Smooth muscle cell (in vitro differentiated cells): Measurements from ENCODE around the gene IKZF1. TPM values are rescaled to one million over a fixed set of nuclear protein-coding genes. Genes with fewer than 3 reads are reported as not detected.

ENCODE experiments used
- DNase-seq: peaks from one replicate; lab custom pipeline; 2025; ENCODE audit not compliant: unreplicated experiment; lab: John Stamatoyannopoulos, UW
- H2AFZ ChIP-seq: fragments of 200-600 bp; sonication (generic); 2 replicates; pipeline ENCODE4 v1.6.0; 2016; ENCODE audit warnings: antibody characterized with exemption, low read depth, mild to moderate bottlenecking
- H3F3A ChIP-seq: fragments of 200-600 bp; sonication (generic); 2 replicates; pipeline ENCODE4 v1.6.0; 2017; ENCODE audit warnings: antibody characterized with exemption, low read depth
- H3K27ac ChIP-seq: fragments of 200-600 bp; sonication (generic); 2 replicates; pipeline ENCODE4 v1.5.1; 2016; ENCODE audit warnings: low read depth, mild to moderate bottlenecking
- H3K27me3 ChIP-seq: fragments of 200-600 bp; sonication (generic); 2 replicates; pipeline ENCODE4 v1.6.1; 2016; ENCODE audit warnings: low read depth, mild to moderate bottlenecking
- H3K36me3 ChIP-seq: fragments of 200-600 bp; sonication (generic); 2 replicates; pipeline ENCODE4 v1.5.1; 2016; ENCODE audit warnings: low read depth
- H3K4me1 ChIP-seq: fragments of 200-600 bp; sonication (generic); 2 replicates; pipeline ENCODE4 v1.5.1; 2016; ENCODE audit warnings: low read depth
- H3K4me2 ChIP-seq: fragments of 200-600 bp; sonication (generic); 2 replicates; pipeline ENCODE4 v1.6.0; 2016; ENCODE audit warnings: mild to moderate bottlenecking
- H3K4me3 ChIP-seq: fragments of 200-600 bp; sonication (generic); 2 replicates; pipeline ENCODE4 v1.5.1; 2016; ENCODE audit warnings: mild to moderate bottlenecking
- H3K79me2 ChIP-seq: fragments of 200-600 bp; sonication (generic); 2 replicates; pipeline ENCODE4 v1.6.0; 2016; ENCODE audit warnings: low read depth, mild to moderate bottlenecking
- H3K9ac ChIP-seq: fragments of 200-600 bp; sonication (generic); 2 replicates; pipeline ENCODE4 v1.6.0; 2016; ENCODE audit warnings: low read depth
- H3K9me3 ChIP-seq: fragments of 200-600 bp; sonication (generic); replicated peaks from 2 replicates; pipeline ENCODE4 v1.5.1; 2016; ENCODE audit warnings: low read depth
- H4K20me1 ChIP-seq: fragments of 200-600 bp; sonication (generic); 2 replicates; pipeline ENCODE4 v1.6.0; 2016; ENCODE audit warnings: low read depth
- WGBS: methylation state at CpG from one replicate; pipeline ENCODE4 v1.1.7; 2016; ENCODE audit warnings: low lambda C conversion rate; 5-methylcytosine and 5-hydroxymethylcytosine counted together
- polyA plus RNA-seq: library from polyadenylated mRNA; unstranded; fragments of >200 nt; fragmentation: Nextera tagmentation; extraction: Ambion mirVana; gene quantifications from 2 replicates; pipeline ENCODE4 v1.2.1, GENCODE V29; 2016
- total RNA-seq: library from RNA; depleted of rRNA; stranded (reverse); fragments of >200 nt; gene quantifications from 2 replicates; pipeline ENCODE4 v1.2.3, GENCODE V29; 2014
- TF ChIP-seq, protein P1 (sequence below): fragments of 200-600 bp; sonication (generic); IDR thresholded peaks from 2 replicates; pipeline ENCODE4 v1.5.1; 2017; ENCODE audit warnings: borderline replicate concordance, mild to moderate bottlenecking, antibody characterized with exemption; ENCODE audit not compliant: insufficient read depth, poor library complexity, severe bottlenecking

Gene IKZF1
- total and polyA plus RNA-seq, 2 experiments from 2014 or later, result not detected

DNA sequence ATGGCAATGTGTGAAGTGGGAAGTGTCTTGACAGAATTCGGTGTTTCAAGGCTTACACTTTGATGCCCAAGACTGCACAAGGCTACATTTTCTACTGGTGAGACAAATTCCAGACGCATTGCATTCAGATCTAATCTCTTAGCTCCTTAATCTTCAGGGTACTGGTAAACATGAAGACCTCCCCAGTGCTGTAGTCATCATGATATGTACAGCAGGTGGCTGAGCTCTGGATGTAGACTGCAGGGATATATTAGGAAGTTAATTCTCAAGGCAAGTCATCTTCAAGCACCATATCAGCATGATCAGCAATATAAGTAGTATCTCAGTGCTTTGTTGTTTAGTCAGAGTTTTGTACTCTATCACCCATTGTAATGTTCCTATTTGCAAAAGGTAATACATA lies 61.8 kb downstream of the IKZF1 start:
- Histone ChIP-seq H3K27ac (no peak overlapping the region), H3K79me2 (no peaks in the 10 kb centered on the region), H3K4me1 (no peaks in the 10 kb centered on the region), H3K4me3 (no peak overlapping the region), H4K20me1 (no peaks in the 10 kb centered on the region), H3K27me3 (peaks cover 34% of the 10 kb centered on the region), H3F3A (no peaks in the 10 kb centered on the region), H3K36me3 (no peaks in the 10 kb centered on the region), H3K9ac (no peak overlapping the region), H3K9me3 (no peaks in the 10 kb centered on the region), H2AFZ (no peak overlapping the region), H3K4me2 (no peak overlapping the region)
- 35% methylated on average over 2 of the region's 2 CpGs for WGBS
- TF ChIP-seq, protein P1, sequence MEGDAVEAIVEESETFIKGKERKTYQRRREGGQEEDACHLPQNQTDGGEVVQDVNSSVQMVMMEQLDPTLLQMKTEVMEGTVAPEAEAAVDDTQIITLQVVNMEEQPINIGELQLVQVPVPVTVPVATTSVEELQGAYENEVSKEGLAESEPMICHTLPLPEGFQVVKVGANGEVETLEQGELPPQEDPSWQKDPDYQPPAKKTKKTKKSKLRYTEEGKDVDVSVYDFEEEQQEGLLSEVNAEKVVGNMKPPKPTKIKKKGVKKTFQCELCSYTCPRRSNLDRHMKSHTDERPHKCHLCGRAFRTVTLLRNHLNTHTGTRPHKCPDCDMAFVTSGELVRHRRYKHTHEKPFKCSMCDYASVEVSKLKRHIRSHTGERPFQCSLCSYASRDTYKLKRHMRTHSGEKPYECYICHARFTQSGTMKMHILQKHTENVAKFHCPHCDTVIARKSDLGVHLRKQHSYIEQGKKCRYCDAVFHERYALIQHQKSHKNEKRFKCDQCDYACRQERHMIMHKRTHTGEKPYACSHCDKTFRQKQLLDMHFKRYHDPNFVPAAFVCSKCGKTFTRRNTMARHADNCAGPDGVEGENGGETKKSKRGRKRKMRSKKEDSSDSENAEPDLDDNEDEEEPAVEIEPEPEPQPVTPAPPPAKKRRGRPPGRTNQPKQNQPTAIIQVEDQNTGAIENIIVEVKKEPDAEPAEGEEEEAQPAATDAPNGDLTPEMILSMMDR, result no peak
- DNase-seq, result no peak

DNA sequence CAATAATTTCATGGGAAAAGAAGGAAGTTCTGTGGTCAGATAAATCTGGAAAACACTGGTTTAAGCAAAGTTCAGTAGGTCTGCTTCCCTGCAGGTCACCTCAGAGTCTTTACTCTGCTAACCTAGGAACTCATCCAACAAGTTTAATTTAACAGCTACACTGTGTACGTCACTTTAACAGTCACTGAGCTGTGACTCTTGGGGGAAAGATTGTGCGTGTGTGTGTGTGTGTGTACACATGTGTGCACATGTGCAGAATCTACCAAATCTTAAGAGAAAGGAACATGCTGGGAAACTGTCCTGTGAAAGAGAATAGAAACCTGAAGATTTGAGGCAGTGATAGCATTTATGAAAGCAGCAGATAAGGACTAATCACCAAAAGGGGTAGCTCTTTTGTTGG lies 62.6 kb downstream of the IKZF1 start:
- Histone ChIP-seq H3K27me3 (peaks cover 41% of the 10 kb centered on the region), H3K4me1 (no peaks in the 10 kb centered on the region), H3K9ac (no peak overlapping the region), H2AFZ (no peak overlapping the region), H3K4me3 (no peak overlapping the region), H3K36me3 (no peaks in the 10 kb centered on the region), H3K9me3 (no peaks in the 10 kb centered on the region), H3K4me2 (no peak overlapping the region), H3K27ac (no peak overlapping the region), H4K20me1 (no peaks in the 10 kb centered on the region), H3F3A (no peaks in the 10 kb centered on the region), H3K79me2 (no peaks in the 10 kb centered on the region)
- DNase-seq, result no peak
- TF ChIP-seq, protein P1, result no peak
- 67% methylated on average over 2 of the region's 2 CpGs for WGBS

DNA sequence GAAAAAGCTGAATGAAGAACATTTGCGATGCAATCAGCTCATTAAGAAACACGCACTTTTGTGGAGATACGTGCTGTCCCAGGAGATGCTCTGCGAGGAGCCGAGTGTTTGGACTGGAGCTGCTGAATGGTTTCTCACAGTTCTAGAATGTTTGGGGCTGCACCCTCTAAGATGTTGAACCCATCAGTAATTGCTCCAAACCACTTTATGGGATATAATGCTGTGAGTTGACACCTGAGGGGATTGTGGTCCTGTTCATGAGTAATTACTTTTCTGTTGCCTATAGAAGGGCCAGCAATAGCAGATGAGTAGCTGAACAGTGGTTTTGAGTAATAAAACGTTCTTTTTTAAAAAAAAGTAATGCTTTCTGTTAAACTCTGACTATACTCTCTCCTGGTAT lies 63.1 kb downstream of the IKZF1 start:
- no peak overlapping the region for H3K4me2 ChIP-seq
- no peaks in the 10 kb centered on the region for H3K9me3 ChIP-seq
- no peaks in the 10 kb centered on the region for H3K36me3 ChIP-seq
- H3K27ac ChIP-seq, result no peak overlapping the region
- H2AFZ ChIP-seq, result no peak overlapping the region
- no peaks in the 10 kb centered on the region for H3K79me2 ChIP-seq
- H3K9ac ChIP-seq, result no peak overlapping the region
- H4K20me1 ChIP-seq, result no peaks in the 10 kb centered on the region
- no peak overlapping the region for H3K4me3 ChIP-seq
- TF ChIP-seq, protein P1, result no peak
- H3F3A ChIP-seq, result no peaks in the 10 kb centered on the region
- H3K4me1 ChIP-seq, result no peaks in the 10 kb centered on the region
- H3K27me3 ChIP-seq, result peaks cover 41% of the 10 kb centered on the region
- 85% methylated on average over 6 of the region's 6 CpGs for WGBS
- no peak for DNase-seq

DNA sequence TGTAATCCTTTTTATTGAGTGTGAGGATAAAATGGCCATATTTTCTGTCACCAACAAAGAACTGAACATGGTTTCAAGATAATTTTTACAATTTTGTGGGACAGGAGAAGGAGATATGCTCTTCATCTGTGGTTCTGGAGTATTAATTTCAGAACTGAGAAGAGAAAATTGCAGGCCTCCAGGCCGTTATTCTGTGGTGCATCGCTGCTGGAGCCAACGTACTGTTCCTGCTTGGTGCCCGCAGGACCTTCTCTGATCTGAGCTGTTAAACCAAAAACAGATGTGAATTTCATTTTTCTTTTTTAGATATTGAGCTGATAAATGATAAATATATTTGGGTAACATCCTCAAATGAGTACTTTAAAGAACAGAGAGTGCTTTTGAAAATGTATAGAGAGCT lies 63.9 kb downstream of the IKZF1 start:
- TF ChIP-seq, protein P1, result no peak
- DNase-seq, result no peak
- Histone ChIP-seq H3F3A (no peaks in the 10 kb centered on the region), H3K79me2 (no peaks in the 10 kb centered on the region), H3K4me2 (no peak overlapping the region), H4K20me1 (no peaks in the 10 kb centered on the region), H3K27me3 (peaks cover 41% of the 10 kb centered on the region), H3K36me3 (no peaks in the 10 kb centered on the region), H3K27ac (no peak overlapping the region), H3K4me3 (no peak overlapping the region), H3K9ac (no peak overlapping the region), H3K4me1 (no peaks in the 10 kb centered on the region), H2AFZ (no peak overlapping the region), H3K9me3 (no peaks in the 10 kb centered on the region)
- WGBS, result 23% methylated on average over 4 of the region's 4 CpGs
